ENCODE results near the gene ROS1. TPM values are rescaled to one million over a fixed set of nuclear protein-coding genes. Genes with fewer than 3 reads are reported as not detected.

ROS1 gene
- total and polyA plus RNA-seq, 2 donors (not counting 1 experiment from before 2014, with no cell fraction given): under 0.01 to 0.01 TPM

DNA sequence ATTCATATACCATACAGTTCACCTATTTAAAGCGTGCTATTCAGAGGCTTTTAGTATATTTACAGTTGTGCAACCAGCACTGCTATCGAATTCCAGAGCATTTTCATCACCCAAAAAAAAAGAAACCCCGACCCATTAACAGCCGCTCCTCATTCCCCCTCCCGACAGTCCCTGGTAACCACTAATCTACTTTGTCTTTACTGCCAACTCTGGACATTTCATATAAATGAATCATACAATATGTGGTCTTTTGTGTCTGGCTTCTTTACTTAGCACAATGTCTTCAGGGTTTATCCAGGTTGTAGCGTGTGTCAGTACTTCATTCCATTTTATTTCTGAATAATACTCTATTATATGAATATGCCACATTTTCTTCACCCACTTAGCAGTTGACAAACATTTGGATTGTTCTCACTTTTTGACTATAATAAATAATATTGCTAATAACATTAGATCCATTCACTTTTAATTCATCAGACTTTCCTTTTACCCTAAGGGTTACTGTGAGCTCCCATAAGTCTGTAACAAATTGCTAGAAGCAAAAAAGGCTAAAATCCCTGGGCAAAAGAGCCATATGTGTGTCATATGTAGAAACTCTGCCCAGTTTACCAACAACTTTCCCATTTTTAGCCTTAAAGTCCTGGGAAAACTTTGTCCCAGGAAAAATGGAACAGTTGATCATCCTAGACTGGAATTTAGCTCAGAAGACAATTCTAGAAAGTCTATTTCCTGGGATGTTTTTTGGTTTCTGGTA, 23.2 kb upstream of the ROS1 start:
- Histone ChIP-seq H3K9ac (ENCODE audit: insufficient read depth, low read length) (no peak overlapping the region), H3K9me3 (ENCODE audit: control insufficient read depth, insufficient read depth, low read depth, low read length) (no peaks in the 10 kb centered on the region), H3K79me2 (ENCODE audit: control insufficient read depth, insufficient read depth, low read length) (no peaks in the 10 kb centered on the region), H3K27ac (ENCODE audit: insufficient read depth, low read length) (no peak overlapping the region), H3K4me3 (replicated peaks in 1 of 4; ENCODE audit: control extremely low read depth in 1 of 4, insufficient read depth in 1 of 4, low read depth in 3 of 4, low read length in 4 of 4) (no peak overlapping the region), H3K4me2 (ENCODE audit: extremely low read depth, insufficient read depth, low read length) (peak overlapping the region; percentile 38), H3K4me1 (ENCODE audit: control insufficient read depth, extremely low read depth, insufficient read depth, low read length) (peaks cover 15% of the 10 kb centered on the region), H2AFZ (ENCODE audit: low read length) (no peak overlapping the region), H3K27me3 (ENCODE audit: control insufficient read depth, insufficient read depth, low read length) (no peaks in the 10 kb centered on the region), H3K36me3 (ENCODE audit: control insufficient read depth, insufficient read depth, low read length) (no peaks in the 10 kb centered on the region), H4K20me1 (ENCODE audit: control insufficient read depth, extremely low read depth, insufficient read depth, low read length) (no peaks in the 10 kb centered on the region)
- TF ChIP-seq, protein P1, sequence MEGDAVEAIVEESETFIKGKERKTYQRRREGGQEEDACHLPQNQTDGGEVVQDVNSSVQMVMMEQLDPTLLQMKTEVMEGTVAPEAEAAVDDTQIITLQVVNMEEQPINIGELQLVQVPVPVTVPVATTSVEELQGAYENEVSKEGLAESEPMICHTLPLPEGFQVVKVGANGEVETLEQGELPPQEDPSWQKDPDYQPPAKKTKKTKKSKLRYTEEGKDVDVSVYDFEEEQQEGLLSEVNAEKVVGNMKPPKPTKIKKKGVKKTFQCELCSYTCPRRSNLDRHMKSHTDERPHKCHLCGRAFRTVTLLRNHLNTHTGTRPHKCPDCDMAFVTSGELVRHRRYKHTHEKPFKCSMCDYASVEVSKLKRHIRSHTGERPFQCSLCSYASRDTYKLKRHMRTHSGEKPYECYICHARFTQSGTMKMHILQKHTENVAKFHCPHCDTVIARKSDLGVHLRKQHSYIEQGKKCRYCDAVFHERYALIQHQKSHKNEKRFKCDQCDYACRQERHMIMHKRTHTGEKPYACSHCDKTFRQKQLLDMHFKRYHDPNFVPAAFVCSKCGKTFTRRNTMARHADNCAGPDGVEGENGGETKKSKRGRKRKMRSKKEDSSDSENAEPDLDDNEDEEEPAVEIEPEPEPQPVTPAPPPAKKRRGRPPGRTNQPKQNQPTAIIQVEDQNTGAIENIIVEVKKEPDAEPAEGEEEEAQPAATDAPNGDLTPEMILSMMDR (conservative IDR thresholded peaks at IDR 0.05 in 1 of 2, IDR thresholded peaks at IDR 0.05 in 1 of 2; ENCODE audit: low read depth in 1 of 2, low read length in 2 of 2): no peak
- TF ChIP-seq EZH2 (IDR thresholded peaks at IDR 0.05; ENCODE audit: low read length, missing control alignments): no peak
- DNase-seq (ENCODE audit: low read depth in 2 of 2): peak; percentile 89 to 97

DNA sequence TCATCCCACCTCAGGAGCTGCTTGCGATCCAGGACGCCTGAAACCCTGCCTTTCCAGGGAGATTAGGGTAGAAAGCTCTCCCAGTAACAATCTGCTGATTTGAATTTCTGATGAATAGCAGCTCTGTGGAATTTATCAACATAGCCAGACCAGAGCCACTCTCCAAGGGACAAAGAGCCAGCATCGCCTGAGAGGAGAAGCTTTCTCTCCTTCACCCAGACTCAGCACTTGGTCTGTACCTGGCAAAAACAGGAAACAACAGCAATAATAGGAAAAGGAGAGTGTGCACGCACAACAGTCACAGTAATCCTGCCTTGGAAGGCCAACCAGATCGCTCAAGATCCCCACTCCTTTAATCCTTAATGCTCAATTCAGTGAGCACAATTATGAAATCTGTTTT, 22.3 kb upstream of the ROS1 start:
- no peak overlapping the region for H2AFZ ChIP-seq (ENCODE audit: low read length)
- H3K27ac ChIP-seq (ENCODE audit: insufficient read depth, low read length): no peak overlapping the region

DNA sequence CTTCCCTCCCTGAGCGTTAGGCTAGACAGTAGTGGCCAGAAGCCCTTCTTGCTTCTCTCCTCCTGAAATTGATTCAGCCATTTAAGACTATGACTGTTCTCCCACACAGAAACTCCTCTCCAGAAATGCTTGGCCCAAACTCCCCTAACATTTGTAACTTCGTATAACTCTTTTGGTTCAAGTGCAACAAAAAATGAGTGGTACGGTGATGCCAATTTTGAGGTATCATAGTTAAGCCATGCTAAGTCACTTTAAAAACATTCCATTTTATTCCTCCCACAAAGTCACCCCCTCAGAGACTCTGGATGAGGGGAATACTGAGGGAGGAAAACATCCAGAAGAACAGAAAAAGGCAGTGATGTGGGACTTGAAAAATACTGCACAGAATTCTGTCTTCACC, 21.1 kb upstream of the ROS1 start:
- peak in 1 of 2 donors; percentile 78 for DNase-seq (ENCODE audit: low read depth in 2 of 2)
- Histone ChIP-seq H3K9me3 (ENCODE audit: control insufficient read depth, insufficient read depth, low read depth, low read length) (no peaks in the 10 kb centered on the region), H3K36me3 (ENCODE audit: control insufficient read depth, insufficient read depth, low read length) (no peaks in the 10 kb centered on the region), H3K4me2 (ENCODE audit: extremely low read depth, insufficient read depth, low read length) (no peak overlapping the region), H3K4me1 (ENCODE audit: control insufficient read depth, extremely low read depth, insufficient read depth, low read length) (peaks cover 15% of the 10 kb centered on the region), H3K79me2 (ENCODE audit: control insufficient read depth, insufficient read depth, low read length) (no peaks in the 10 kb centered on the region), H4K20me1 (ENCODE audit: control insufficient read depth, extremely low read depth, insufficient read depth, low read length) (no peaks in the 10 kb centered on the region), H2AFZ (ENCODE audit: low read length) (no peak overlapping the region), H3K27me3 (ENCODE audit: control insufficient read depth, insufficient read depth, low read length) (no peaks in the 10 kb centered on the region), H3K9ac (ENCODE audit: insufficient read depth, low read length) (no peak overlapping the region), H3K27ac (ENCODE audit: insufficient read depth, low read length) (no peak overlapping the region), H3K4me3 (replicated peaks in 1 of 4; ENCODE audit: control extremely low read depth in 1 of 4, insufficient read depth in 1 of 4, low read depth in 3 of 4, low read length in 4 of 4) (no peak overlapping the region)
- TF ChIP-seq, protein P1 (conservative IDR thresholded peaks at IDR 0.05 in 1 of 2, IDR thresholded peaks at IDR 0.05 in 1 of 2; ENCODE audit: low read depth in 1 of 2, low read length in 2 of 2): no peak
- TF ChIP-seq EZH2 (IDR thresholded peaks at IDR 0.05; ENCODE audit: low read length, missing control alignments): no peak

More for the DNA sequence above, 22.3 kb upstream of the ROS1 start:
- Histone ChIP-seq H4K20me1 (ENCODE audit: control insufficient read depth, extremely low read depth, insufficient read depth, low read length) (no peaks in the 10 kb centered on the region), H3K36me3 (ENCODE audit: control insufficient read depth, insufficient read depth, low read length) (no peaks in the 10 kb centered on the region), H3K4me2 (ENCODE audit: extremely low read depth, insufficient read depth, low read length) (peak overlapping the region; percentile 38), H3K79me2 (ENCODE audit: control insufficient read depth, insufficient read depth, low read length) (no peaks in the 10 kb centered on the region), H3K9me3 (ENCODE audit: control insufficient read depth, insufficient read depth, low read depth, low read length) (no peaks in the 10 kb centered on the region), H3K4me1 (ENCODE audit: control insufficient read depth, extremely low read depth, insufficient read depth, low read length) (peaks cover 15% of the 10 kb centered on the region), H3K27me3 (ENCODE audit: control insufficient read depth, insufficient read depth, low read length) (no peaks in the 10 kb centered on the region), H3K9ac (ENCODE audit: insufficient read depth, low read length) (no peak overlapping the region), H3K4me3 (replicated peaks in 1 of 4; ENCODE audit: control extremely low read depth in 1 of 4, insufficient read depth in 1 of 4, low read depth in 3 of 4, low read length in 4 of 4) (no peak overlapping the region)
- TF ChIP-seq, protein P1 (conservative IDR thresholded peaks at IDR 0.05 in 1 of 2, IDR thresholded peaks at IDR 0.05 in 1 of 2; ENCODE audit: low read depth in 1 of 2, low read length in 2 of 2): no peak
- no peak for TF ChIP-seq EZH2 (IDR thresholded peaks at IDR 0.05; ENCODE audit: low read length, missing control alignments)
- peak in 1 of 2 donors; percentile 62 for DNase-seq (ENCODE audit: low read depth in 2 of 2)
